Measurements from ENCODE around the gene CYBC1.

- TF ChIP-seq CTCF (conservative IDR thresholded peaks at IDR 0.05; ENCODE audit: low read length) (no peak), EZH2phosphoT487 (IDR thresholded peaks at IDR 0.05; ENCODE audit: borderline replicate concordance, low read depth, low read length) (no peak)
Observed at GRCh38 chr17:82496529-82497434, 46.2 kb upstream of the CYBC1 start.
